ENCODE data around the gene PSMA7.

The PSMA7 gene

DNA sequence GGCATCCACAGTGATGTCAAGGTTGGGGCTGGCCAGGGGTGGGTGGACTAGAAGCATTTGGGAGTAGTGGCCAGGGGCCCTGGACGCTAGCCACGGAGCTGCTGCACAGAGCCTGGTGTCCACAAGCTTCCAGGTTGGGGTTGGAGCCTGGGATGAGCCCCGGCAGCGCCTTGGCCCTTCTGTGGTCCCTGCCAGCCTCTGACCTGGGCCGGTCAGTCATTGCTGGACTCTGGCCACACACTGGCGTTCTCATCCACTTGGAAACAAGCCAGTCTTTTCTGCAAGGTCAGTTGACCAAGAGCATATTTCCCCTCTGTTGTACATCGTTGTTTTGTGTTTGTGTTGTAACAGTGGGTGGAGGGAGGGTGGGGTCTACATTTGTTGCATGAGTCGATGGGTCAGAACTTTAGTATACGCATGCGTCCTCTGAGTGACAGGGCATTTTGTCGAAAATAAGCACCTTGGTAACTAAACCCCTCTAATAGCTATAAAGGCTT, 8.4 kb downstream of the PSMA7 start:
- Histone ChIP-seq H3K9ac (ENCODE audit: insufficient read length) (no peak overlapping the region), H3K36me3 (ENCODE audit: insufficient read depth, low read length) (peaks cover 97% of the 10 kb centered on the region), H3K4me3 (no peak overlapping the region), H3K9me3 (ENCODE audit: low read depth, low read length) (no peaks in the 10 kb centered on the region), H3K27ac (0 out of 2 replicates have a peak overlapping the region, but pooled peaks have one; percentile 8)
- TF ChIP-seq FOXP2 (optimal IDR thresholded peaks at IDR 0.05; ENCODE audit: control extremely low read depth, extremely low read length, insufficient read depth): no peak
- no peak for TF ChIP-seq EZH2 (IDR thresholded peaks at IDR 0.05)
- no peak; the same call in 1 of the 2 replicates for TF ChIP-seq POLR2AphosphoS5 (IDR thresholded peaks at IDR 0.05; ENCODE audit: borderline replicate concordance, low read depth, low read length)
- no peak for DNase-seq (ENCODE audit: low read depth, low spot score)

DNA sequence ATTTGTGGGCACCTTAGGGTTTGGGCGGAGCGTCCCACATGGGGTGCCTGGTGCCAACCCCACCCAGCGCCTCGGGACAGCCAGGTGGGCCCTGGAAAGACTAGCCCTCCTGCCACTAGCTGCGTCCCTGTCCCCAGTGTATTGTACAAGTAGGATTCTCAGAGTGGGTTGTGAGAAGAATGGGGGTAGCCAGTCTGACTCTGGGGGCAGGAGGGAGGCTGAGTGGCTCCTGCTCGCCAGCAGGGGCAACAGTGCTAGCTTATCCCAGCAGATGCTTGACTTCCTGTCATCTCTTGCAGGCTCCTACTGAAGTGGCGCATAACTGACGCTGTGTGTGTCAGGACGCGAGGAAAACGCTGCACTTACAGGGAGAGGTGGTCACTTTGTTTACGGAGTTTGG, 9.3 kb downstream of the PSMA7 start:
- H3K9me3 ChIP-seq (ENCODE audit: low read depth, low read length): no peaks in the 10 kb centered on the region
- no peak for DNase-seq (ENCODE audit: low read depth, low spot score)
- no peak overlapping the region for H3K4me3 ChIP-seq
- H3K27ac ChIP-seq: no peak overlapping the region
- TF ChIP-seq POLR2AphosphoS5 (IDR thresholded peaks at IDR 0.05; ENCODE audit: borderline replicate concordance, low read depth, low read length) (0 out of 2 replicates have a peak, but pooled peaks have one; percentile 25), EZH2 (IDR thresholded peaks at IDR 0.05) (no peak)
- H3K36me3 ChIP-seq (ENCODE audit: insufficient read depth, low read length): peaks cover 97% of the 10 kb centered on the region
- no peak overlapping the region for H3K9ac ChIP-seq (ENCODE audit: insufficient read length)

DNA sequence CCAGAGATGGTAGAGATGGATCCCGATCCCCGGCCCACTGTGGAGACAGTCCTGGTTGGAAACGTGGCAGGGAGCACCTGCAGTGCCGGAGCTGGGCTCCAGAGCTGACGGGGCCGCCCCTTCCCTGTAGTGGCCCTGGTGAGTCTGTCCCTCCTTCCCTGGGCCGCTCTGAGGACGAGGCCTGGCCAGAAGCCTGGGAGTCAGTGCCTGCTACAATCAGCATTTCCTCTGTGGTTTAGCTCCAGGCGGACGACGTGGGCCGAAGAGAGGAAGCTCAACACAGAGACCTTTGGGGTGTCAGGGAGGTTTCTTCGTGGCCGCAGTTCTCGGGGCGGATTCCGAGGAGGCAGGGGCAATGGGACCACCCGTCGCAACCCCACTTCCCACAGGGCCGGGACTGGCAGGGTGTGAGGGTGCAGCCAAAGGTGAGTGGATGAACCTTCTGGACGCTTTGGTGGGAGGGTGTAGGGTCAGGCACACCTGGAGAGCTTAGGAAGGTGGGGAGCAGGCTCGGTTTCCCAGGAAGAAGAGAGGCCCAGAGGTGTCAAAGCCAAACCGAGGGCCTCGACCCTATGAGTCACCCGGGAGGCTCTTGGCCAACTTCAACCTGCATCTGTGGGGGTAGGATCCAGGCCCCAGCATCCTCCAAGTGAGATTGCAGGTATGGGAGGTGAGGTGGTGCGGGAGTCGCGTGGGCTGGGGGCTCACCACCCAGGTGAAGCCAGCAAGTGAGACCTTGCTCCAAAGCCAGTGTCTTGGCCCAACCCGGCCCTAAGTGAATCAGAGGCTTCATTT, 9.9 kb downstream of the PSMA7 start:
- H3K9ac ChIP-seq (ENCODE audit: insufficient read length): no peak overlapping the region
- no peak overlapping the region for H3K4me3 ChIP-seq
- peaks cover 97% of the 10 kb centered on the region for H3K36me3 ChIP-seq (ENCODE audit: insufficient read depth, low read length)
- no peak for TF ChIP-seq POLR2AphosphoS5 (IDR thresholded peaks at IDR 0.05; ENCODE audit: borderline replicate concordance, low read depth, low read length)
- no peak for TF ChIP-seq EZH2 (IDR thresholded peaks at IDR 0.05)
- TF ChIP-seq FOXP2 (optimal IDR thresholded peaks at IDR 0.05; ENCODE audit: control extremely low read depth, extremely low read length, insufficient read depth): no peak
- no peak overlapping the region for H3K27ac ChIP-seq
- no peaks in the 10 kb centered on the region for H3K9me3 ChIP-seq (ENCODE audit: low read depth, low read length)
- no peak for DNase-seq (ENCODE audit: low read depth, low spot score)

GRCh38 chr20:62132421-62132820, 10.8 kb downstream of the PSMA7 start:
- H3K36me3 ChIP-seq (ENCODE audit: insufficient read depth, low read length): peaks cover 97% of the 10 kb centered on the region
- DNase-seq (ENCODE audit: low read depth, low spot score): no peak
- no peak overlapping the region for H3K4me3 ChIP-seq
- H3K27ac ChIP-seq: no peak overlapping the region
- H3K9me3 ChIP-seq (ENCODE audit: low read depth, low read length): no peaks in the 10 kb centered on the region
- no peak overlapping the region for H3K9ac ChIP-seq (ENCODE audit: insufficient read length)
- TF ChIP-seq EZH2 (IDR thresholded peaks at IDR 0.05): no peak
- TF ChIP-seq FOXP2 (optimal IDR thresholded peaks at IDR 0.05; ENCODE audit: control extremely low read depth, extremely low read length, insufficient read depth): no peak
- no peak for TF ChIP-seq POLR2AphosphoS5 (IDR thresholded peaks at IDR 0.05; ENCODE audit: borderline replicate concordance, low read depth, low read length)

DNA sequence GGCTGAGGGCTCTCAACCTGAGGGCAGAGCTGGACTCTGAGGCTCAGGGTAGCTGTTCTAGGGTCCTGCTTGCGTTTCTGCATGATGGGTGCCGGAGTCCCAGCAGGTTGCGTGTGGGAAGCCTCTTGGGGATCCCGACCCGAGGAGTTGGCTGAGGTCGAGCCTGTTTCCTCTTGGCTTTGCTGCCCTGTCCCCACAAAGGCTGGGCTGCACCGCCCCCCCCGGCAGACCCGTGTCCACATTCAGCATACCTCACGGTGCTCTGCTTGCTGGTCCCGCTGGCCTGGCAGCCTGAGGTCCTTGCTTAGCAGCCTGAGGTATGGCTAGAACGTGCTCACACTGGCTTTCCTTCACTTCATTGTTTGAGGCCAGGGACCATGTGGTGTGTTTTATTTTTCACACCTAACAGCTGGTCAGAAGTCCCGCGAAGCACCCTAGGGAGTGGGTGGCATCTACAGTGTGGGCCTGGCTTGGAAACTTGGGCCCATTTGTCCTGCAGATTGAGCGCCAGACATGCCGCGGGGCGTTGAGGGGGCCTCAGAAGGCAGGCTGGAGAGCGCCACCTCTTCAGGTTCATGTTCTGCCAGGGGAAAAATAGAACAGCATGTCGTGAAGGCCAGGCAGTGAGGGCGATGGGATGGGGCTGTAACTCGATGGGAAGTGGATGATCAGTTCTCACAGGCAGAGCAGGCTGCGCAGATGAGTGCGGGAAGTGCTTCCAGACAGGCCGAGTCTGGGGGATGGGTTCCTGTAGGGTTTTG, 11.5 kb downstream of the PSMA7 start:
- Histone ChIP-seq H3K9ac (ENCODE audit: insufficient read length) (no peak overlapping the region), H3K9me3 (ENCODE audit: low read depth, low read length) (no peaks in the 10 kb centered on the region), H3K4me3 (no peak overlapping the region), H3K27ac (no peak overlapping the region), H3K36me3 (ENCODE audit: insufficient read depth, low read length) (peaks cover 97% of the 10 kb centered on the region)
- no peak for DNase-seq (ENCODE audit: low read depth, low spot score)
- TF ChIP-seq FOXP2 (optimal IDR thresholded peaks at IDR 0.05; ENCODE audit: control extremely low read depth, extremely low read length, insufficient read depth) (no peak), POLR2AphosphoS5 (IDR thresholded peaks at IDR 0.05; ENCODE audit: borderline replicate concordance, low read depth, low read length) (no peak), EZH2 (IDR thresholded peaks at IDR 0.05) (no peak)

- Histone ChIP-seq H3K4me3 (no peak overlapping the region), H3K27ac (no peak overlapping the region), H3K36me3 (ENCODE audit: insufficient read depth, low read length) (peaks cover 97% of the 10 kb centered on the region), H3K9ac (ENCODE audit: insufficient read length) (no peak overlapping the region), H3K9me3 (ENCODE audit: low read depth, low read length) (no peaks in the 10 kb centered on the region)
- TF ChIP-seq FOXP2 (optimal IDR thresholded peaks at IDR 0.05; ENCODE audit: control extremely low read depth, extremely low read length, insufficient read depth): no peak
- no peak for TF ChIP-seq POLR2AphosphoS5 (IDR thresholded peaks at IDR 0.05; ENCODE audit: borderline replicate concordance, low read depth, low read length)
- no peak for TF ChIP-seq EZH2 (IDR thresholded peaks at IDR 0.05)
- DNase-seq (ENCODE audit: low read depth, low spot score): no peak
Observed at GRCh38 chr20:62129731-62130531, 13.3 kb downstream of the PSMA7 start.

DNA sequence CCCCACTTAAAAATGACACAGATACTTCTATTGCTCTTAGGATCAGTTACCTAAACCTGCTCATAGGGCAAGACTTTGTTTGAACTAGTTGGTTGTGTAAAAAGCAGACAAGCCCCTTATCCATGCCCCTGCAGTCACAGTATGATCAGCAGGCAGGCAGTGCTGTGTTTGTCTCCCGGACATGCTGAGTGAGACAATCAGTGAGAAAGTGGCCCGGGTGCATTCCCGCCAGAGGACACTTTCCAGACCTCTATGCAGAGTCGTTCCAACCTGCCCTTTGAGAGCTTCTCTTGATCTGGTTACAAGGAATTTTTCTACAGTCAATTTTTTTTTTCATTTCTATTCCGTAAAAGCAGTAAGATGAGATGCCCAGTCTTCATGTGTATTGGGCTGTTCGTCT, 14.7 kb downstream of the PSMA7 start:
- no peak for DNase-seq (ENCODE audit: low read depth, low spot score)
- H3K4me3 ChIP-seq: no peak overlapping the region
- H3K9ac ChIP-seq (ENCODE audit: insufficient read length): no peak overlapping the region
- no peak overlapping the region for H3K27ac ChIP-seq
- TF ChIP-seq POLR2AphosphoS5 (IDR thresholded peaks at IDR 0.05; ENCODE audit: borderline replicate concordance, low read depth, low read length) (no peak), FOXP2 (optimal IDR thresholded peaks at IDR 0.05; ENCODE audit: control extremely low read depth, extremely low read length, insufficient read depth) (no peak), EZH2 (IDR thresholded peaks at IDR 0.05) (no peak)
- H3K36me3 ChIP-seq (ENCODE audit: insufficient read depth, low read length): peaks cover 96% of the 10 kb centered on the region
- H3K9me3 ChIP-seq (ENCODE audit: low read depth, low read length): no peaks in the 10 kb centered on the region

GRCh38 chr20:62127799-62128198, 15.4 kb downstream of the PSMA7 start:
- peaks cover 90% of the 10 kb centered on the region for H3K36me3 ChIP-seq (ENCODE audit: insufficient read depth, low read length)
- H3K27ac ChIP-seq: no peak overlapping the region
- no peak overlapping the region for H3K4me3 ChIP-seq
- H3K9me3 ChIP-seq (ENCODE audit: low read depth, low read length): no peaks in the 10 kb centered on the region
- no peak for TF ChIP-seq EZH2 (IDR thresholded peaks at IDR 0.05)
- no peak for TF ChIP-seq POLR2AphosphoS5 (IDR thresholded peaks at IDR 0.05; ENCODE audit: borderline replicate concordance, low read depth, low read length)
- no peak for TF ChIP-seq FOXP2 (optimal IDR thresholded peaks at IDR 0.05; ENCODE audit: control extremely low read depth, extremely low read length, insufficient read depth)
- no peak for DNase-seq (ENCODE audit: low read depth, low spot score)
- no peak overlapping the region for H3K9ac ChIP-seq (ENCODE audit: insufficient read length)
